GM23338 (cell line): ENCODE results near the gene OR2F2. TPM values are rescaled to one million over a fixed set of nuclear protein-coding genes. Genes with fewer than 3 reads are reported as not detected.

Source experiments
- ATAC-seq: fragments of 200-7000 bp; cut with Tn5 transposase; 3 replicates; pipeline ENCODE4 v1.9.1; 2020
- DNase-seq: peaks from one replicate; pipeline ENCODE4 v3.0.0-alpha.2; 2015; ENCODE audit warnings: low spot score
- H2AFZ ChIP-seq: fragments of 200-600 bp; sonication (generic); 2 replicates; pipeline ENCODE4 v1.8.0; 2016; ENCODE audit warnings: antibody characterized with exemption, mild to moderate bottlenecking, moderate library complexity
- H3F3A ChIP-seq: fragments of 200-600 bp; sonication (generic); replicated peaks from 2 replicates; pipeline ENCODE4 v1.8.0; 2017; ENCODE audit warnings: antibody characterized with exemption, mixed run types, low read depth
- H3K27ac ChIP-seq: fragments of 200-600 bp; sonication (generic); 2 replicates; pipeline ENCODE4 v1.6.1; 2016; ENCODE audit warnings: low read depth
- H3K27me3 ChIP-seq: fragments of 200-600 bp; sonication (generic); 2 replicates; pipeline ENCODE4 v1.8.0; 2016; ENCODE audit warnings: mild to moderate bottlenecking, mixed run types, moderate library complexity; ENCODE audit not compliant: insufficient read depth
- H3K36me3 ChIP-seq: fragments of 200-600 bp; sonication (generic); 2 replicates; pipeline ENCODE4 v1.8.0; 2016; ENCODE audit warnings: mild to moderate bottlenecking; ENCODE audit not compliant: insufficient read depth
- H3K4me1 ChIP-seq: fragments of 200-600 bp; sonication (generic); 2 replicates; pipeline ENCODE4 v1.8.0; 2016; ENCODE audit warnings: mild to moderate bottlenecking, moderate library complexity; ENCODE audit not compliant: insufficient read depth
- H3K4me2 ChIP-seq: fragments of 200-600 bp; sonication (generic); 2 replicates; pipeline ENCODE4 v1.7.1; 2017; ENCODE audit warnings: mixed run types
- H3K4me3 ChIP-seq: fragments of 200-600 bp; sonication (generic); 2 replicates; pipeline ENCODE4 v1.6.1; 2016; ENCODE audit warnings: mixed run types
- H3K79me2 ChIP-seq: fragments of 200-600 bp; sonication (generic); replicated peaks from 2 replicates; pipeline ENCODE4 v1.8.0; 2017; ENCODE audit warnings: mild to moderate bottlenecking; ENCODE audit not compliant: insufficient read depth
- H3K9me2 ChIP-seq: fragments of 200-600 bp; sonication (generic); 2 replicates; pipeline ENCODE4 v1.8.0; 2017; ENCODE audit not compliant: insufficient read depth
- H4K20me1 ChIP-seq: fragments of 200-600 bp; sonication (generic); replicated peaks from 2 replicates; pipeline ENCODE4 v1.8.0; 2017; ENCODE audit warnings: mild to moderate bottlenecking; ENCODE audit not compliant: insufficient read depth
- H3K27ac Mint-ChIP-seq: 2 replicates; pipeline ENCODE4 v1.8.0; 2020; ENCODE audit warnings: inconsistent platforms, mild to moderate bottlenecking, moderate library complexity, mixed read lengths
- H3K27me3 Mint-ChIP-seq: 3 replicates; pipeline ENCODE4 v1.8.0; 2022; ENCODE audit warnings: low read depth, mild to moderate bottlenecking, moderate library complexity, mixed read lengths, inconsistent platforms; ENCODE audit not compliant: insufficient read depth, poor library complexity
- H3K36me3 Mint-ChIP-seq: 3 replicates; pipeline ENCODE4 v1.8.0; 2021; ENCODE audit warnings: low read depth, mild to moderate bottlenecking, inconsistent platforms, moderate library complexity, mixed read lengths
- H3K4me1 Mint-ChIP-seq: 3 replicates; pipeline ENCODE4 v1.8.0; 2020; ENCODE audit warnings: mild to moderate bottlenecking, inconsistent platforms, mixed read lengths
- H3K4me3 Mint-ChIP-seq: 3 replicates; pipeline ENCODE4 v1.8.0; 2021; ENCODE audit warnings: moderate library complexity, mild to moderate bottlenecking, inconsistent platforms, mixed read lengths
- H3K9me3 Mint-ChIP-seq: 3 replicates; pipeline ENCODE4 v1.8.0; 2020; ENCODE audit warnings: moderate library complexity, mild to moderate bottlenecking, inconsistent platforms, mixed read lengths
- CREB1 ChIP-seq: fragments of 250-450 bp; sonication (Bioruptor Pico); IDR thresholded peaks from 2 replicates; pipeline ENCODE4 v1.5.0; 2020; ENCODE audit warnings: low read depth, mild to moderate bottlenecking, moderate library complexity
- CTCF ChIP-seq, 2 experiments: fragments of 200-600 bp in 1 of 2; sonication (generic) in 1 of 2; conservative IDR thresholded peaks; 2 replicates each; pipeline versions ENCODE4 v1.5.1 to v1.6.1; 2016 to 2017; ENCODE audit warnings: antibody characterized with exemption in 2 of 2, low read depth in 2 of 2, mild to moderate bottlenecking in 2 of 2, moderate library complexity in 1 of 2
- ETS1 ChIP-seq: IDR thresholded peaks from 2 replicates; pipeline ENCODE4 v1.6.1; 2016; ENCODE audit warnings: antibody characterized with exemption
- EZH2 ChIP-seq: fragments of 200-600 bp; sonication (generic); IDR thresholded peaks from one replicate; pipeline ENCODE4 v1.8.0; 2017; ENCODE audit warnings: antibody characterized with exemption, mild to moderate bottlenecking, low read depth; ENCODE audit not compliant: unreplicated experiment
- JUNB ChIP-seq: IDR thresholded peaks from one replicate; pipeline ENCODE4 v1.6.1; 2016; ENCODE audit warnings: antibody characterized with exemption; ENCODE audit not compliant: unreplicated experiment
- POLR2AphosphoS5 ChIP-seq: IDR thresholded peaks from 2 replicates; pipeline ENCODE4 v1.6.1; 2016; ENCODE audit warnings: antibody characterized with exemption, low read depth
- REST ChIP-seq: IDR thresholded peaks from one replicate; pipeline ENCODE4 v1.6.1; 2018; ENCODE audit warnings: antibody characterized with exemption; ENCODE audit not compliant: unreplicated experiment
- STAT1 ChIP-seq: IDR thresholded peaks from one replicate; pipeline ENCODE4 v1.6.1; 2016; ENCODE audit warnings: antibody characterized with exemption; ENCODE audit not compliant: unreplicated experiment
- ZNF114 ChIP-seq: fragments of 250-450 bp; sonication (Bioruptor Pico); IDR thresholded peaks from 2 replicates; pipeline ENCODE4 v1.5.0; 2020; ENCODE audit warnings: mild to moderate bottlenecking, moderate library complexity
- ZNF462 ChIP-seq: fragments of 250-450 bp; sonication (Bioruptor Pico); IDR thresholded peaks from 2 replicates; pipeline ENCODE4 v1.5.0; 2020; ENCODE audit warnings: mild to moderate bottlenecking, moderate library complexity
- polyA plus RNA-seq: library from polyadenylated mRNA; unstranded; fragments of >200 nt; fragmentation: Nextera tagmentation; extraction: Ambion mirVana; gene quantifications from 2 replicates; pipeline ENCODE4 v1.2.1, GENCODE V29; 2016
- total RNA-seq: library from RNA; depleted of rRNA; stranded (reverse); fragments of >200 nt; shearing (Covaris generic); gene quantifications from 2 replicates; pipeline ENCODE4 v1.2.3, GENCODE V29; 2014

Gene OR2F2
- total and polyA plus RNA-seq, 2 experiments from 2014 or later = not detected

- Mint-ChIP-seq H3K9me3 (no peaks in the 10 kb centered on the region; the same call in 2 of the 3 replicates), H3K27ac (no peak overlapping the region), H3K27me3 (peaks cover 1% of the 10 kb centered on the region), H3K36me3 (no peaks in the 10 kb centered on the region), H3K4me1 (peaks cover 3% of the 10 kb centered on the region), H3K4me3 (no peak overlapping the region)
- H4K20me1 ChIP-seq = no peaks in the 10 kb centered on the region
- no peak overlapping the region for H3K4me2 ChIP-seq
- no peak overlapping the region for H3K4me3 ChIP-seq
- H3K27ac ChIP-seq = no peak overlapping the region
- TF ChIP-seq ZNF462 (no peak), CTCF (conservative IDR thresholded peaks at IDR 0.05; ENCODE audit: low read depth in 2 of 2) (no peak), EZH2 (no peak), ZNF114 (no peak), CREB1 (CRISPR knock-in tag) (no peak), POLR2AphosphoS5 (no peak), STAT1 (no peak), JUNB (no peak), REST (no peak), ETS1 (no peak)
- H3K27me3 ChIP-seq = no peaks in the 10 kb centered on the region
- no peaks in the 10 kb centered on the region for H3K79me2 ChIP-seq
- peak; percentile 6 for DNase-seq
- no peaks in the 10 kb centered on the region for H3K36me3 ChIP-seq
- no peaks in the 10 kb centered on the region; the same call in none of the 2 replicates for H3K9me2 ChIP-seq
- no peak for ATAC-seq
- no peaks in the 10 kb centered on the region for H3K4me1 ChIP-seq
- H2AFZ ChIP-seq = no peak overlapping the region
- H3F3A ChIP-seq = no peaks in the 10 kb centered on the region
Measured at GRCh38 chr7:143965280-143965679, 30.2 kb downstream of the OR2F2 start.
